Mucosa of descending colon (tissue), 3 donors: Measurements from ENCODE around the gene NPW. TPM values are rescaled to one million over a fixed set of nuclear protein-coding genes. Genes with fewer than 3 reads are reported as not detected.

ENCODE experiments used
- ATAC-seq: fragments of 200-7000 bp; cut with Tn5 transposase; one replicate; pipeline ENCODE4 v1.9.1; 2020; ENCODE audit warnings: mild to moderate bottlenecking, moderate library complexity
- DNase-seq, 3 donors: peaks; one replicate each; pipeline ENCODE4 v3.0.0-alpha.2; 2020
- H3K36me3 ChIP-seq: fragments of 200-600 bp; one replicate; pipeline ENCODE4 v1.8.0; 2021; ENCODE audit warnings: low read depth, mild to moderate bottlenecking
- H3K4me1 ChIP-seq: fragments of 200-600 bp; one replicate; pipeline ENCODE4 v1.8.0; 2021; ENCODE audit warnings: low read depth, mild to moderate bottlenecking
- H3K4me3 ChIP-seq: fragments of 200-600 bp; one replicate; pipeline ENCODE4 v1.8.0; 2021; ENCODE audit warnings: mild to moderate bottlenecking
- H3K9me3 ChIP-seq: fragments of 200-600 bp; one replicate; pipeline ENCODE4 v1.8.0; 2021; ENCODE audit warnings: mild to moderate bottlenecking
- CTCF ChIP-seq: fragments of 200-600 bp; IDR thresholded peaks from one replicate; pipeline ENCODE4 v1.8.0; 2022; ENCODE audit warnings: antibody characterized with exemption, mild to moderate bottlenecking
- intact Hi-C, 2 donors: fragments of 100-400 bp; cut with DNase I in 1 of 2; cut with micrococcal nuclease in 1 of 2; formaldehyde crosslinking; loops; one replicate each; pipeline versions ENCODE4 v1.11.0 to v1.11.1; 2022; cut with DNase I, micrococcal nuclease
- total RNA-seq, 3 donors: library from RNA; stranded (reverse); fragmentation: NEBNext Ultra II Directional in 2 of 3; extraction: Animal tissue kit (Norgen Biotek cat#: 25700) in 2 of 3; gene quantifications; one replicate each; pipeline versions ENCODE4 v1.2.1 to v1.2.4, GENCODE V29; 2021 to 2023
- donor health status: DM: no; HTN: no; CAD: no; lungs with moderate emphysema.
- donor health status: DM: no; HTN: no; CAD: no.
- donor health status: DM: no; HTN: yes; CAD: no.

NPW gene
- total RNA-seq, 3 donors from 2014 or later = 0.32 to 2.1 (median 0.60) TPM

GRCh38 chr16:1982991-1983543 lies 36.5 kb upstream of the NPW start:
- H3K9me3 ChIP-seq = no peaks in the 10 kb centered on the region
- no peaks in the 10 kb centered on the region for H3K36me3 ChIP-seq
- intact Hi-C loops = no loop called here
- no peak for DNase-seq
- no peak overlapping the region for H3K4me3 ChIP-seq
- peaks cover 56% of the 10 kb centered on the region for H3K4me1 ChIP-seq
- TF ChIP-seq CTCF = no peak
- ATAC-seq = no peak

GRCh38 chr16:1983544-1984346 lies 35.8 kb upstream of the NPW start, which contains the start of gene GFER:
Gene GFER, plus strand, starts transcription at chr16:1984193. Its CDS starts 26 bp downstream, at chr16:1984219.
- intact Hi-C loops = no loop called here
- ATAC-seq (peak; percentile 66), DNase-seq (peak; percentile 89 to 96 (median 93))
- no peak for TF ChIP-seq CTCF
- Histone ChIP-seq H3K4me3 (peak within 1 kb of the TSS; percentile 83), H3K9me3 (no peaks in the 10 kb centered on the region), H3K4me1 (peaks cover 55% of the 10 kb centered on the region), H3K36me3 (no peaks in the 10 kb centered on the region)

GRCh38 chr16:1984347-1985225 lies 35.0 kb upstream of the NPW start:
- Histone ChIP-seq H3K36me3 (no peaks in the 10 kb centered on the region), H3K9me3 (no peaks in the 10 kb centered on the region), H3K4me1 (peaks cover 59% of the 10 kb centered on the region), H3K4me3 (peak overlapping the region; percentile 83)
- intact Hi-C loops = no loop called here
- TF ChIP-seq CTCF = no peak
- ATAC-seq = peak; percentile 1
- peak in 2 of 3 donors; percentile 65 to 77 for DNase-seq

- Histone ChIP-seq H3K36me3 (no peaks in the 10 kb centered on the region), H3K4me3 (no peak overlapping the region), H3K4me1 (peaks cover 58% of the 10 kb centered on the region), H3K9me3 (no peaks in the 10 kb centered on the region)
- ATAC-seq (peak; percentile 40), DNase-seq (peak; percentile 72 to 83 (median 78))
- intact Hi-C loops = no loop called here
- no peak for TF ChIP-seq CTCF
These were observed 34.0 kb upstream of the NPW start for GRCh38 chr16:1985466-1986150.

- TF ChIP-seq CTCF = no peak
- DNase-seq = no peak
- H3K9me3 ChIP-seq = no peaks in the 10 kb centered on the region
- intact Hi-C loops = no loop called here
- no peaks in the 10 kb centered on the region for H3K36me3 ChIP-seq
- no peak overlapping the region for H3K4me3 ChIP-seq
- no peak for ATAC-seq
- H3K4me1 ChIP-seq = peaks cover 58% of the 10 kb centered on the region
These were observed 32.4 kb upstream of the NPW start for GRCh38 chr16:1987198-1987597.
